Upper lobe of left lung (tissue), 6 donors: ENCODE data around the gene DCBLD1. TPM values are rescaled to one million over a fixed set of nuclear protein-coding genes. Genes with fewer than 3 reads are reported as not detected.

ENCODE experiments used
- ATAC-seq, 2 donors: fragments of 200-7000 bp; cut with Tn5 transposase; one replicate each; pipeline ENCODE4 v1.9.1; 2022; ENCODE audit warnings: mild to moderate bottlenecking in 2 of 2, moderate library complexity in 2 of 2; ENCODE audit not compliant: low FRiP score in 2 of 2
- DNase-seq, 2 donors: peaks; one replicate each; pipeline ENCODE4 v3.0.0-alpha.2; 2019 to 2020
- H3K27ac ChIP-seq, 4 donors: fragments of 200-600 bp; sonication (generic); one replicate each; pipeline ENCODE4 v1.5.1; 2016 to 2019
- H3K27me3 ChIP-seq, 4 donors: fragments of 200-600 bp; sonication (generic); one replicate each; pipeline ENCODE4 v1.5.1; 2017 to 2019
- H3K36me3 ChIP-seq, 4 donors: fragments of 200-600 bp; sonication (generic); one replicate each; pipeline ENCODE4 v1.5.1; 2016 to 2019
- H3K4me1 ChIP-seq, 4 donors: fragments of 200-600 bp; sonication (generic); one replicate each; pipeline ENCODE4 v1.5.1; 2018 to 2019
- H3K4me3 ChIP-seq, 4 donors: fragments of 200-600 bp; sonication (generic); one replicate each; pipeline ENCODE4 v1.5.1; 2017 to 2019; ENCODE audit warnings: mild to moderate bottlenecking in 2 of 4, moderate library complexity in 1 of 4
- H3K9me3 ChIP-seq, 4 donors: fragments of 200-600 bp; sonication (generic); one replicate each; pipeline ENCODE4 v1.5.1; 2018 to 2019
- EP300 ChIP-seq, 4 donors: sonication (generic); formaldehyde crosslinking; IDR thresholded peaks; one replicate each; pipeline ENCODE4 v1.5.1; 2017; ENCODE audit warnings: antibody characterized with exemption in 4 of 4, control low read depth in 2 of 4
- POLR2A ChIP-seq, 4 donors: fragments of 450-650 bp; IDR thresholded peaks; one replicate each; pipeline ENCODE4 v1.5.1; 2016 to 2017; ENCODE audit warnings: antibody characterized with exemption in 4 of 4, mild to moderate bottlenecking in 2 of 4
- POLR2AphosphoS5 ChIP-seq, 2 donors: sonication (generic); formaldehyde crosslinking; IDR thresholded peaks; one replicate each; pipeline ENCODE4 v1.5.1; 2017; ENCODE audit warnings: antibody characterized with exemption in 2 of 2
- WGBS, 2 donors: methylation state at CpG; one replicate each; pipeline ENCODE4 v1.1.5; 2017 to 2018; 5-methylcytosine and 5-hydroxymethylcytosine counted together
- total RNA-seq, 6 donors: library from RNA; depleted of rRNA in 4 of 6; stranded (reverse); fragments of >200 nt in 4 of 6; gene quantifications; one replicate each; pipeline versions ENCODE4 v1.1.0 to v1.2.1, GENCODE V29; 2016 to 2021
- TF ChIP-seq, protein P1 (sequence below), 6 experiments: fragments of 450-650 bp in 4 of 6; fragments of 200-600 bp in 2 of 6; sonication (generic) in 2 of 6; IDR thresholded peaks; one replicate each; pipeline ENCODE4 v1.5.1; 2016 to 2019; ENCODE audit warnings: antibody characterized with exemption in 6 of 6
- donor health status: DM: no; HTN: no; CAD: no; lungs with moderate emphysema.
- donor health status: DM: no; HTN: yes; CAD: no; lungs with severe emphysema.

The DCBLD1 gene
- total RNA-seq, 6 donors from 2014 or later: 12.5 to 48.1 (median 19.6) TPM

DNA sequence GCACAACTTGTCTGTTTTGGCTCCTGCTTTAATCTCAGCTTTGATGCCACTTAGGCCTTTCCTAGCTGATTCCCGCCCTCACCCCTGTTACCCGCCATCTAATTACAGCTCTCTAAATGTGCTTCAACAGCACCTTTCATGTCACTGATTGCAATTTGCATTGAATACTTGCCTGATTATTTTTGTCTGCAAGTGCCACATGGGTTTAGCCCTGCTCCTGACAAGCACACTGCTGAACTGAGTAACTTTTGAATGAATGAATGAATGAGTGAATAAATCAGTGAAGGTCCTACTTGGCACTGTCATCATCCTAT, 591 bp upstream of the DCBLD1 start:
- Histone ChIP-seq H3K4me1 (peaks cover 15 to 34% (median 22%) of the 10 kb centered on the region in 4 donors), H3K27ac (peak overlapping the region; percentile 82 to 94 (median 91)), H3K9me3 (no peaks in the 10 kb centered on the region), H3K27me3 (no peaks in the 10 kb centered on the region), H3K4me3 (peak overlapping the region in 3 of 4 donors; percentile 69 to 80 (median 75)), H3K36me3 (peaks cover 0 to 3% (median 0%) of the 10 kb centered on the region in 4 donors)
- DNase-seq (no peak), ATAC-seq (no peak)
- WGBS, 2 donors: 30 to 40% methylated on average over 2 of the region's 2 CpGs
- no peak for TF ChIP-seq POLR2A (IDR thresholded peaks at IDR 0.05)
- TF ChIP-seq, protein P1, sequence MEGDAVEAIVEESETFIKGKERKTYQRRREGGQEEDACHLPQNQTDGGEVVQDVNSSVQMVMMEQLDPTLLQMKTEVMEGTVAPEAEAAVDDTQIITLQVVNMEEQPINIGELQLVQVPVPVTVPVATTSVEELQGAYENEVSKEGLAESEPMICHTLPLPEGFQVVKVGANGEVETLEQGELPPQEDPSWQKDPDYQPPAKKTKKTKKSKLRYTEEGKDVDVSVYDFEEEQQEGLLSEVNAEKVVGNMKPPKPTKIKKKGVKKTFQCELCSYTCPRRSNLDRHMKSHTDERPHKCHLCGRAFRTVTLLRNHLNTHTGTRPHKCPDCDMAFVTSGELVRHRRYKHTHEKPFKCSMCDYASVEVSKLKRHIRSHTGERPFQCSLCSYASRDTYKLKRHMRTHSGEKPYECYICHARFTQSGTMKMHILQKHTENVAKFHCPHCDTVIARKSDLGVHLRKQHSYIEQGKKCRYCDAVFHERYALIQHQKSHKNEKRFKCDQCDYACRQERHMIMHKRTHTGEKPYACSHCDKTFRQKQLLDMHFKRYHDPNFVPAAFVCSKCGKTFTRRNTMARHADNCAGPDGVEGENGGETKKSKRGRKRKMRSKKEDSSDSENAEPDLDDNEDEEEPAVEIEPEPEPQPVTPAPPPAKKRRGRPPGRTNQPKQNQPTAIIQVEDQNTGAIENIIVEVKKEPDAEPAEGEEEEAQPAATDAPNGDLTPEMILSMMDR (IDR thresholded peaks at IDR 0.05): no peak
- TF ChIP-seq POLR2AphosphoS5 (IDR thresholded peaks at IDR 0.05): no peak
- TF ChIP-seq EP300 (IDR thresholded peaks at IDR 0.05): no peak

GRCh38 chr6:117483004-117483644, 650 bp downstream of the DCBLD1 start:
- 0 to 1% methylated on average over 14 to 41 of the region's 46 CpGs for WGBS, 2 donors
- peaks cover 0 to 3% (median 0%) of the 10 kb centered on the region in 4 donors for H3K36me3 ChIP-seq
- TF ChIP-seq POLR2A (IDR thresholded peaks at IDR 0.05) (peak in 2 of 4 donors; percentile 9 to 32), POLR2AphosphoS5 (IDR thresholded peaks at IDR 0.05) (peak in 1 of 2 donors; percentile 32), EP300 (IDR thresholded peaks at IDR 0.05) (no peak)
- TF ChIP-seq, protein P1 (IDR thresholded peaks at IDR 0.05): no peak
- peak overlapping the region; percentile 82 to 94 (median 91) for H3K27ac ChIP-seq
- H3K4me1 ChIP-seq: peaks cover 15 to 34% (median 24%) of the 10 kb centered on the region in 4 donors
- H3K4me3 ChIP-seq: peak overlapping the region; percentile 69 to 80 (median 78)
- no peaks in the 10 kb centered on the region for H3K9me3 ChIP-seq
- DNase-seq: peak; percentile 57 to 92
- no peaks in the 10 kb centered on the region for H3K27me3 ChIP-seq
- peak; percentile 79 to 87 for ATAC-seq

DNA sequence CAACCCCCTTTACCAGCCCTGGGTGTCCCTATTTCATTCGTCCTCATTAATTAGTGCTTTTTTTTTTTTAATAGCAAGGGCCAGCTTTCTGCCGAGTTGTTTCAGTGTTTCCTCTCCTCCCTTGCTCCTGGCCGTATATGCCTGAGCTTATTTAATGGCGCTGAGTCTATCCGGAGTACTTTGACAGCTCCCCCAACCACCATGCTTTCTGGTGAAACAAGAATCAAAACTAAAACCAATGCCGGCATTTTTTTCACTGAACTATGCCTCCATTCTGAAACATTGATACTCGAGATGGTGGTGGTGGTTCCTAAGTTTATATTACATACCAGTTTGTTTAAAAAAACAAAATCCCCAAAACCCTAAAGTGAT, 1.2 kb downstream of the DCBLD1 start:
- peaks cover 15 to 34% (median 24%) of the 10 kb centered on the region in 4 donors for H3K4me1 ChIP-seq
- 0% methylated on average over 7 of the region's 7 CpGs for WGBS, 2 donors
- H3K27me3 ChIP-seq: no peaks in the 10 kb centered on the region
- DNase-seq: no peak
- no peaks in the 10 kb centered on the region for H3K9me3 ChIP-seq
- H3K36me3 ChIP-seq: peaks cover 0 to 3% (median 0%) of the 10 kb centered on the region in 4 donors
- peak overlapping the region; percentile 69 to 80 (median 78) for H3K4me3 ChIP-seq
- peak overlapping the region; percentile 82 to 94 (median 91) for H3K27ac ChIP-seq
- TF ChIP-seq POLR2A (IDR thresholded peaks at IDR 0.05) (no peak), POLR2AphosphoS5 (IDR thresholded peaks at IDR 0.05) (no peak), EP300 (IDR thresholded peaks at IDR 0.05) (no peak)
- TF ChIP-seq, protein P1 (IDR thresholded peaks at IDR 0.05): no peak
- peak in 1 of 2 donors; percentile 20 for ATAC-seq

DNA sequence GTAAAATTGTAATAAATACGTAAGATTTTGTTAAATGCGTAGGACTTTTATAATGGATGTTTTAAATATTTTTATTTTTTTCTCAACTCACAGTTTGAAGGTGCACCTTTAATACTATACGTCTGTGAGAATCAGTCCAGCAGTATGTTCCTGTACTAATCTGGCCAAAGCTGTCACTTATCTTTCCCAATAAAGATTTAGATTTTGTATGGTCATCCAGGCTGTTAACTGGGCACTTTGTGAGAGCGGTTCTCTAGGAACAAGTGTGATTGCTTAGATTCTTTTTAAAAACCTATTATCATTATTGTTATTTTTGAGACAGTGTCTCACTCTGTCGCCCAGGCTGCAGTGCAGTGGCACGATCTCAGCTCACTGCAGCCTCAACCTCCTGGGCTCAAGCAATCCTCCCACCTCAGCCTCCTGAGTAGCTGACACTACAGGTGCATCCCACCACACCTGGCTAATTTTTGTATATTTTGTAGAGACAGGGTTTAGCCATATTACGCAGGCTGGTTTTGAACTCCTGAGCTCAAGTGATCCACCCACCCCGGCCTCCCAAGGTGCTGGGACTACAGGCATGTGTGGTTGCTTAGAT, 1.7 kb downstream of the DCBLD1 start:
- WGBS, 2 donors: 58 to 63% methylated on average over 8 of the region's 8 CpGs
- Histone ChIP-seq H3K4me1 (peaks cover 15 to 34% (median 24%) of the 10 kb centered on the region in 4 donors), H3K4me3 (peak overlapping the region in 3 of 4 donors; percentile 69 to 80 (median 75)), H3K36me3 (peaks cover 0 to 3% (median 0%) of the 10 kb centered on the region in 4 donors), H3K27me3 (no peaks in the 10 kb centered on the region), H3K27ac (peak overlapping the region; percentile 82 to 94 (median 91)), H3K9me3 (no peaks in the 10 kb centered on the region)
- DNase-seq (no peak), ATAC-seq (no peak)
- TF ChIP-seq POLR2AphosphoS5 (IDR thresholded peaks at IDR 0.05): no peak
- no peak for TF ChIP-seq POLR2A (IDR thresholded peaks at IDR 0.05)
- TF ChIP-seq EP300 (IDR thresholded peaks at IDR 0.05): no peak
- TF ChIP-seq, protein P1 (IDR thresholded peaks at IDR 0.05): no peak
